ENCODE data around the gene ZNF260. TPM values are rescaled to one million over a fixed set of nuclear protein-coding genes. Genes with fewer than 3 reads are reported as not detected.

The ZNF260 gene
- total RNA-seq, 4 donors from 2014 or later: 5.0 to 18.6 (median 10.8) TPM

DNA sequence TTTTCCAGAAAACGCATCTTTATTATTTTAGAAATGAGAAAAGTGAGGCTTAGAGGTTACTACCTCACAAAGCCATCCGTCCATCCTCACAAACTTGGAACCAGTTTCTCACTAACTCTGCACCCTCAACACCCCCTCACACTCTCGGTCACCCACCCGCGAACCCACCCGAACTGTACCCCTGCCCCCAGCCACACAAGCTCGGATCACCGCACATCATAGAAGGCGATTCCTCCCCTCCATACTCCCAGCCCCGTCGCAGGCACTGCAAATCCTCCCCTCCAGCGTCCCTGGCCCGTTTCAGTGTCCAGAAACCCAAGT lies 238 bp downstream of the ZNF260 start:
- peaks cover 0 to 41% (median 2%) of the 10 kb centered on the region in 4 donors for H3K9me3 ChIP-seq
- peak overlapping the region; percentile 58 to 83 (median 64) for H3K4me3 ChIP-seq
- TF ChIP-seq, protein P1, sequence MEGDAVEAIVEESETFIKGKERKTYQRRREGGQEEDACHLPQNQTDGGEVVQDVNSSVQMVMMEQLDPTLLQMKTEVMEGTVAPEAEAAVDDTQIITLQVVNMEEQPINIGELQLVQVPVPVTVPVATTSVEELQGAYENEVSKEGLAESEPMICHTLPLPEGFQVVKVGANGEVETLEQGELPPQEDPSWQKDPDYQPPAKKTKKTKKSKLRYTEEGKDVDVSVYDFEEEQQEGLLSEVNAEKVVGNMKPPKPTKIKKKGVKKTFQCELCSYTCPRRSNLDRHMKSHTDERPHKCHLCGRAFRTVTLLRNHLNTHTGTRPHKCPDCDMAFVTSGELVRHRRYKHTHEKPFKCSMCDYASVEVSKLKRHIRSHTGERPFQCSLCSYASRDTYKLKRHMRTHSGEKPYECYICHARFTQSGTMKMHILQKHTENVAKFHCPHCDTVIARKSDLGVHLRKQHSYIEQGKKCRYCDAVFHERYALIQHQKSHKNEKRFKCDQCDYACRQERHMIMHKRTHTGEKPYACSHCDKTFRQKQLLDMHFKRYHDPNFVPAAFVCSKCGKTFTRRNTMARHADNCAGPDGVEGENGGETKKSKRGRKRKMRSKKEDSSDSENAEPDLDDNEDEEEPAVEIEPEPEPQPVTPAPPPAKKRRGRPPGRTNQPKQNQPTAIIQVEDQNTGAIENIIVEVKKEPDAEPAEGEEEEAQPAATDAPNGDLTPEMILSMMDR (IDR thresholded peaks at IDR 0.05): no peak
- no peak for TF ChIP-seq POLR2A (IDR thresholded peaks at IDR 0.05)
- peak overlapping the region; percentile 84 to 92 (median 86) for H3K27ac ChIP-seq
- H3K36me3 ChIP-seq: peaks cover 0 to 26% (median 0%) of the 10 kb centered on the region in 3 donors
- no peak for DNase-seq
- H3K4me1 ChIP-seq: peaks cover 0 to 14% (median 0%) of the 10 kb centered on the region in 4 donors
- H3K27me3 ChIP-seq: no peaks in the 10 kb centered on the region

DNA sequence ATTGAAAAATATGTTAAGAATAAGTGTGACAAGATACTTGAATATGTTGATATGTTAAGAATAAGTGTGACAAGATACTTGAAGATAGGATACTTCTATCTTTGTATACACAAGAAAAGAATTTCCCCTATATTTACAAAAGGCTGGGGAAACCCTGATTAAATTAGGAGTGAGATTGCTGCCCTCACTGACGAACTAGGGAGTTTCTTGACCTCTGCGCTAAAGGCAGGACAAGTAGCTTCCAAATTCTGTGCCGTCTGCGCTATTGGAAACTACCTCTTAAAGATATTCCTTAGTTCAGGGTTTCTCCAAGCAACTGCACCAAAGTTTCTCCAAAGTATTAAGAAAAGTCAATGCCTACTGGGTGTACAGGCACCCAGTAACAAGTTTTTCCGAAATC lies 730 bp downstream of the ZNF260 start:
- Histone ChIP-seq H3K9me3 (peaks cover 0 to 41% (median 0%) of the 10 kb centered on the region in 4 donors), H3K36me3 (peaks cover 0 to 30% (median 0%) of the 10 kb centered on the region in 3 donors), H3K27ac (no peak overlapping the region), H3K4me3 (peak overlapping the region; percentile 58 to 83 (median 64)), H3K27me3 (no peaks in the 10 kb centered on the region), H3K4me1 (peaks cover 0 to 14% (median 0%) of the 10 kb centered on the region in 4 donors)
- DNase-seq: no peak
- no peak for TF ChIP-seq POLR2A (IDR thresholded peaks at IDR 0.05)
- TF ChIP-seq, protein P1 (IDR thresholded peaks at IDR 0.05): no peak

DNA sequence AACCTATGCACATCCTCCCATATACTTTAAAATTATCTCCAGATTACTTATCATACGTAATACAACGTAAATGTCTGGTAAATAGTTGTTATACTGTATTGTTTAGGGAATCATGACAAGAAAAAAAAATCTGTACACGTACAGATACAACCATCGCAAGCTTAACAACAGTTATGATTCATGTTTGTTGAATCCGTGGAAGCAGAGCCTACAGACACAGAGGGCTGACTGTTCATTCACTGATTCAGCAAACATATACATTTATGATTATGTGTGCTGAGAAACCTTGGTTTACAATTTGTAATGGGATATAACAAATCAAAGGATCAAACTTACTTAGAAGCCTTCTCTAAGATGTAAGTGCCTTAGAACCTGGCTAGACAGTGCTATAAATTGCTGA lies 1.5 kb downstream of the ZNF260 start:
- H3K36me3 ChIP-seq: peaks cover 0 to 38% (median 0%) of the 10 kb centered on the region in 3 donors
- H3K4me1 ChIP-seq: peaks cover 0 to 14% (median 0%) of the 10 kb centered on the region in 4 donors
- H3K27ac ChIP-seq: no peak overlapping the region
- TF ChIP-seq, protein P1 (IDR thresholded peaks at IDR 0.05): no peak
- no peak for TF ChIP-seq POLR2A (IDR thresholded peaks at IDR 0.05)
- DNase-seq: no peak
- no peaks in the 10 kb centered on the region for H3K27me3 ChIP-seq
- peaks cover 0 to 44% (median 0%) of the 10 kb centered on the region in 4 donors for H3K9me3 ChIP-seq
- no peak overlapping the region for H3K4me3 ChIP-seq

- Histone ChIP-seq H3K27me3 (no peaks in the 10 kb centered on the region), H3K4me3 (no peak overlapping the region), H3K9me3 (peaks cover 0 to 61% (median 0%) of the 10 kb centered on the region in 4 donors), H3K27ac (no peak overlapping the region), H3K36me3 (peaks cover 0 to 58% (median 0%) of the 10 kb centered on the region in 3 donors), H3K4me1 (peaks cover 0 to 14% (median 0%) of the 10 kb centered on the region in 4 donors)
- TF ChIP-seq POLR2A (IDR thresholded peaks at IDR 0.05): no peak
- TF ChIP-seq, protein P1 (IDR thresholded peaks at IDR 0.05): no peak
- DNase-seq: no peak
These were observed 3.5 kb downstream of the ZNF260 start for GRCh38 chr19:36524617-36525016.

DNA sequence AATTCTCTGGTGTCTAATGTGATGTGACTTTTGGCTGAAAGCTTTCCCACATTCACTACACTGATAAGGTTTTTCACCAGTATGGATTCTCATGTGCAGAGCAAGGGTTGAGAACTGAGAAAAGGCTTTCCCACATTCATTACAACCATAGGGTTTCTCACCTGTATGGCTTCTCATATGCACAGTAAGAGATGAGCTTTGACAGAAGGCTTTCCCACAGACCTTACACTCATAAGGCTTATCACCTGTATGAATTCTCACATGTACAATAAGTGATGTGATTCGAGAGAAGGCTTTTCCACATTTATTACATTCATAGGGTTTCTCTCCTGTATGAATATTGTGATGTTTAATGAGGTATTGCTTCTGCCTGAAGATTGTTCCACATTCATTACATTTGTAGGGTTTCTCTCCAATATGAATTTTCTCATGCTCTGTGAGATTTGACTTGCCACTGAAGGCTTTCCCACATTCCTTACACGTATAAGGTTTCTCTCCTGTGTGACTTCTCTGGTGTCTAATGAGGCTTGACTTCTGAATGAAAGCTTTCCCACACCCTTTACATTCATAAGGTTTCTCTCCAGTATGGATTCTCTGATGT lies 14.0 kb downstream of the ZNF260 start:
- no peak for TF ChIP-seq POLR2A (IDR thresholded peaks at IDR 0.05)
- TF ChIP-seq, protein P1 (IDR thresholded peaks at IDR 0.05): no peak
- H3K9me3 ChIP-seq: peaks cover 4 to 98% (median 25%) of the 10 kb centered on the region in 4 donors

More for the DNA sequence above, 14.0 kb downstream of the ZNF260 start:
- Histone ChIP-seq H3K27me3 (no peaks in the 10 kb centered on the region), H3K4me1 (no peaks in the 10 kb centered on the region), H3K36me3 (peaks cover 6 to 56% (median 8%) of the 10 kb centered on the region in 3 donors), H3K27ac (no peak overlapping the region), H3K4me3 (no peak overlapping the region)
- no peak for DNase-seq
